Measurements from ENCODE around the gene TMEM43. TPM values are rescaled to one million over a fixed set of nuclear protein-coding genes. Genes with fewer than 3 reads are reported as not detected.

Gene TMEM43
- total RNA-seq, 1 donor, result 120 TPM

- no peak for DNase-seq (ENCODE audit: low read depth)
- TF ChIP-seq CTCF (IDR thresholded peaks at IDR 0.05; ENCODE audit: insufficient read depth, low read depth, low read length), result no peak
- no peak overlapping the region for H3K4me3 ChIP-seq (ENCODE audit: low read depth, low read length)
These were observed 7.8 kb downstream of the TMEM43 start for GRCh38 chr3:14132689-14133088.

- no peak overlapping the region for H3K4me3 ChIP-seq (ENCODE audit: low read depth, low read length)
- no peak for DNase-seq (ENCODE audit: low read depth)
- no peak for TF ChIP-seq CTCF (IDR thresholded peaks at IDR 0.05; ENCODE audit: insufficient read depth, low read depth, low read length)
These were observed 8.4 kb downstream of the TMEM43 start for GRCh38 chr3:14133188-14133800.

GRCh38 chr3:14133876-14134275, 9.0 kb downstream of the TMEM43 start:
- no peak for TF ChIP-seq CTCF (IDR thresholded peaks at IDR 0.05; ENCODE audit: insufficient read depth, low read depth, low read length)
- DNase-seq (ENCODE audit: low read depth), result no peak
- no peak overlapping the region for H3K4me3 ChIP-seq (ENCODE audit: low read depth, low read length)

- no peak for DNase-seq (ENCODE audit: low read depth)
- no peak overlapping the region for H3K4me3 ChIP-seq (ENCODE audit: low read depth, low read length)
- TF ChIP-seq CTCF (IDR thresholded peaks at IDR 0.05; ENCODE audit: insufficient read depth, low read depth, low read length), result no peak
These were observed 9.4 kb downstream of the TMEM43 start for GRCh38 chr3:14134291-14134690.

GRCh38 chr3:14135581-14135980, 10.7 kb downstream of the TMEM43 start:
- no peak for TF ChIP-seq CTCF (IDR thresholded peaks at IDR 0.05; ENCODE audit: insufficient read depth, low read depth, low read length)
- DNase-seq (ENCODE audit: low read depth), result no peak
- H3K4me3 ChIP-seq (ENCODE audit: low read depth, low read length), result no peak overlapping the region

- no peak overlapping the region for H3K4me3 ChIP-seq (ENCODE audit: low read depth, low read length)
- DNase-seq (ENCODE audit: low read depth), result no peak
- TF ChIP-seq CTCF (IDR thresholded peaks at IDR 0.05; ENCODE audit: insufficient read depth, low read depth, low read length), result no peak
These were observed 12.2 kb downstream of the TMEM43 start for GRCh38 chr3:14137004-14137403.

- TF ChIP-seq CTCF (IDR thresholded peaks at IDR 0.05; ENCODE audit: insufficient read depth, low read depth, low read length), result no peak
- H3K4me3 ChIP-seq (ENCODE audit: low read depth, low read length), result no peak overlapping the region
- DNase-seq (ENCODE audit: low read depth), result no peak
These were observed 12.6 kb downstream of the TMEM43 start for GRCh38 chr3:14137445-14137844.
